HG03060 (cell line): ENCODE measurements around the gene IGFBP5.

ENCODE experiments used
- ATAC-seq: cut with Tn5 transposase; IDR thresholded peaks from one replicate; pipeline ENCODE4 v1.9.1; 2021; ENCODE audit warnings: low read depth, moderate number of reproducible peaks; ENCODE audit not compliant: unreplicated experiment

The IGFBP5 gene

DNA sequence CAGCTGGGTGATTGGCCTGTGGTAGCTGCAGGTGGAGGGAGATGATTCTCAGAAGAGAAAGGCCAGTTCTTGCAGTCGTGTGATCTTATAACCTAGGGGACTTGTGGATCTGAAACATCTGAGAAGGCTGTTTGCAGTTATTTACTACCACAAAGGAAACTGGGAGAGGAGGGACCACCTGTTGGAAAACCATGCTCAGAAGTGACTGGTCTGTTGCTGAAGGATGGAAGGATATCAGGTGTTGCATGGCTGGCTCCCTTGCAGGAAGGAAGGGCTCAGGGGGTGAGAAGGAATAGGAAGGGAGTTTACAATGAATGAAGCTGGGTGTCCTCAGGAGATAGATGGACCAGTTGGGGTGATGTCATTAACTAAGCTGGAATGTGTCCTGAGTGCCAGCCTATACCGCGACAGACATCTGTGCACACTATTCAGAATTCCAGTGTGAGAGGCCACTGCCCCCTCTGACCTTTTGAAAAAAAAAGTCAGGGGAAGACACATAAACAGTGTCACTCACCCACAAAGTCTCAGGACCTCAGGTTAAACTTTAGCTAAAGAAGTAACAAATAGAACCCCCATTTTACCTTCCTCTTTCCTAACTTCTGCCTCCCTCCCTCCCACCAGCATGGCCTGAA, 44.6 kb downstream of the IGFBP5 start:
- no peak for ATAC-seq

DNA sequence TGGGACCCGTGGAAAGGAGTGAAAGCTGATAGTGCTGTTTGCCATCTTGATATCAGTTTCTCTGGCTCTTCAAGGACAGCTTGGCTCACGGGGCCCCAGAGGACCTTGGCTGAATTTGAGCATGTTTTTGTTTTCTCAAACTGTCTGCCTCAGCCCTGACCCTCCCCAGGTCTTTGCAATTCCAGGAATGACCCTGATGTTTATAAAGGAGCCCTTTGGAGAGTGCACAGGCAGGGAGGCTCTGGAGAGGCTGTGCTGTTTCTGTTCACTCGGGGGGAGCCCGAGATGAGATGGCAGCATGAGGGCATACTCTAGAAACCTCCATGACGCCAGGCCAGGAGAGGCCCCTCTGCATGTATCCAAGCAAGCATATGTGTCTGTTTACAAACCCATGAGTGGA, 45.8 kb downstream of the IGFBP5 start:
- ATAC-seq, result no peak

DNA sequence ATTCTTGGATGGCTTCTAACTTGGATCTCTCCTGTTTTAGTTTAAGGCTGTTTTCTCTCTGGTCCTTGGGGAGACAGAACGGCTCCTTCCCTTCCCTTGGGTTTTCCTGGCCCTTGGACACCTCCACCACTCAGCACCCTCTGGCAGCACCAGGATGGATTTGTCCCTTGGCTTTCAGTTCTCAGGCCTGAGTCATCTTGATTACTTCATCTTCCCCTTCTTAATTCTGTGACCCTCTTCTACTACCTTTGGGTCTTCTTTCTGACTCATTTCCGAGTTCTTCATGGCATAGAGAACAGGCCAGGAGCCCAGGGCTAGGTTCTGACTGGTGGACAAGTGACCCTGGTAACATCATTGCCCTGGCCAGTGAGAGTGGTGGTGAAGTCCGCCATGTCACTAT, 47.2 kb downstream of the IGFBP5 start:
- ATAC-seq, result no peak

DNA sequence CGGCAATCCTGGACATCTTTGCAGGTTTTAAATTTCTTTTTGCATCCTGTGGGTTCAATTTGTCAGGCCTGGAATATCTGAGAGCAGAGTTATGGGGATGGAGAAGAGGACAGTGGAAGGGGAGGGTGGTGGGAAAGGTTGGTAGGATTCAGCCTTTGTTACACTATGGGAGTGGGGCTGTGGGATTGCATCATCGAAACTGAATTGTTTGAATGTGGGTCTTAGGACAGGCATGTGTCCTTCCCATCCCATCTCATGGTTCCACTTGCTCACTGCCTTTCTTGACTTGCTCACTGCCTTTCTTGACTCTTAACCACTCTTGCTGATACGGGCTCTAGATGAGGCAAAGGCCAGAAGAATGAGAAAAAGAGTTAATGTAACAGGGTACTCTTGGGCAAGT, 49.2 kb downstream of the IGFBP5 start:
- no peak for ATAC-seq

DNA sequence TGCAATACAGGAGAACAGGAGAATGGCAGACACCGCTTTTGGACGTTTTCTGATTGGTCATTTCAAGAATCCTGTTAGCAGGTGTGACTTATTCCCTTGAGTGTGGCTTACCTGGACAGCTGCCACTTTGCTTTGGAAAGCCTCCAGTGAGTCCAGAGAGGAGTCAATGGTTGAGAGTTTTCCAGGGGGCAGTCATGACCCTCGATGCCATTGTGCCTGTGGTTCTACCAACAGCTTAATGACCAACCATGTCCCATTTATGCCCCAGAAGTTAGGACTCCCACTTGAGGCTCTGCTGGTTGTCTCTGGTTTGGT, 49.8 kb downstream of the IGFBP5 start:
- no peak for ATAC-seq

DNA sequence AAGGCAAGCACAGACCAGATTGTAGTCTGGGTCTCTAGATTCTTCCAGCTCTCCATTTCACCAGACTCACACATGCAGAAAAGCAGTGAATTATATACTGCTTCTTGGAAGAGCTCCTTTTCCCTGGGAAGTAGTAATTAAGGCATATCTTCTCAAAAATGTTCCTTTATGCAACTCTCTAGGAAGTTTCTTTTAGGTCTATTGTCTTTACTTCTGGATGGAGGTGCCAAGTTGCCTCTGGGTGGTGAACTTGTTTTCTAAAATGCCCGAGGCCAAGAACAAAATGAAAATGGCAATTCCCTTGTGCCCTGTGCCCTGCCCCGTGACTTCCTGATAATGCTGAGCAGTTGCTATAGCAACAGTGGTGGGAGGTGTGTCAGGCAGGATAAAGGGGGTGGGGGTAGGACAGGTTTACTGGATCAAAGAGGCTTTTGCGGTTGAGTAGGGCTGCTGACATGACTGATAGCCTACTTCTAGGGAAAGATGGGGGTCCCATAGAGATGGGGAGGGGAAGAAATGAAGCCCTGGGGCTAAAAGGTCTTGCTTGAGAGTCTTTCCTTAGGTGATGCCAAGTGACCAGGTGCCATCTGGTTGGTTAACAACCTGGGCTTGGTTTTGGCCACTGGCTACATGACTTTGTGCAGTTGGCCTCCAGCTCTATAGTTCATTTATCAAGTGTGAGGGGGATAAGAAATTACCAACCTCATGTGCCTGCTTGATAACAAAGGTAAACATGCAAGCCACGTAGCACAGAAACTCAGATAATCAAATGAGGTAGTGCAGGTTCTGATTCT, 50.3 kb downstream of the IGFBP5 start:
- ATAC-seq, result no peak

DNA sequence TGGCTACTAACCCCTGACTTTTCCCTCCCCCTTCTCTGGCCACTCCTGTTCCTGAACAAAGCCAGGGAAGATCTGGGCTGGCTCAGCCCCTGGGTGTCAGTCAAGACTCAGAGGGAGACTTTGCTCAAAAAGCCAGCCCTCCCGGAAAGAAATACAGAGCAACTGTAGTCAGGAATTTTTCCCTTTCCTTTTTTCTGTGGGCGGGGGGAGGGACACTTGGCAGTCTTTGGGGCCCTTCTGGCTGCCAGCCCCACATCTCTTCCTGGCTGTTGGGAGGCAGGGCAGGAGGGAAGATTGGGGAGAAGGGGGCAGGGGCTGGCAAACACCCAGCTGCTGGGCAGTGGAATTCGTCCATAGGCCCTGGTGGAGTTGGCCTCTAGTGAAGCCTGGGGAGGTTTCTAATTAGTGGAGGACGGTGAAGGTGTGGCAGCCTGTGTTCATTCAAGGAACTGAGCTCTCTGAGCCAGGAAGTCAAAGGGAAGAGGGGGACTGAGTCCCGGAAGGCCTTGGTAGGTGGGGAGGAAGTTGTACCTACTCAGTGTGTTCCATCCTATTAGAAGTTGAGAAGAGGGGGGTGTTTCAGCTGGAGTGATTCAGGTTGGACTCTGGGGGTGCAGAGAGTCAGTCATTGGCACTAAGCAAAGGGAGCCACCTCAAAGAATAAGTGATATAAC, 51.2 kb downstream of the IGFBP5 start:
- ATAC-seq, result no peak

DNA sequence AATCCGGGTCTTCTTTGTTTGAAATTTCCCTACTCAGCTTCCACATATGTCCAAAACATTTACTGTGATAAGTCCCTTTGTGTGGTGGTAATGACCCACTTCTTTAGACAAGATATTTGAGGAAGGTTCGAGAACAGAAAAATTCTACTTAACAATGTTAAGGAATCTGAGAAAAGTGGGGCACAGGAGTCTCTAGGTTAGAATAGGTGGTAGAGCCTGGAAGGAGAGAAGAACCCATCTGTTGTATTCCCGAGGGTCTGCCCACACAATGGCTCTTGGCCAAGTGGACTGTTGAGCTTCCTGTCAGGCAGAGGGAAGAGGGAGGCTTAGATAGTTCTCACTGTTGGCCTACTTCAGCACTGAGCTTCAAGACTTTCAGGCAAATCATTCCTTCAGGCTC, 57.9 kb downstream of the IGFBP5 start:
- ATAC-seq, result no peak

DNA sequence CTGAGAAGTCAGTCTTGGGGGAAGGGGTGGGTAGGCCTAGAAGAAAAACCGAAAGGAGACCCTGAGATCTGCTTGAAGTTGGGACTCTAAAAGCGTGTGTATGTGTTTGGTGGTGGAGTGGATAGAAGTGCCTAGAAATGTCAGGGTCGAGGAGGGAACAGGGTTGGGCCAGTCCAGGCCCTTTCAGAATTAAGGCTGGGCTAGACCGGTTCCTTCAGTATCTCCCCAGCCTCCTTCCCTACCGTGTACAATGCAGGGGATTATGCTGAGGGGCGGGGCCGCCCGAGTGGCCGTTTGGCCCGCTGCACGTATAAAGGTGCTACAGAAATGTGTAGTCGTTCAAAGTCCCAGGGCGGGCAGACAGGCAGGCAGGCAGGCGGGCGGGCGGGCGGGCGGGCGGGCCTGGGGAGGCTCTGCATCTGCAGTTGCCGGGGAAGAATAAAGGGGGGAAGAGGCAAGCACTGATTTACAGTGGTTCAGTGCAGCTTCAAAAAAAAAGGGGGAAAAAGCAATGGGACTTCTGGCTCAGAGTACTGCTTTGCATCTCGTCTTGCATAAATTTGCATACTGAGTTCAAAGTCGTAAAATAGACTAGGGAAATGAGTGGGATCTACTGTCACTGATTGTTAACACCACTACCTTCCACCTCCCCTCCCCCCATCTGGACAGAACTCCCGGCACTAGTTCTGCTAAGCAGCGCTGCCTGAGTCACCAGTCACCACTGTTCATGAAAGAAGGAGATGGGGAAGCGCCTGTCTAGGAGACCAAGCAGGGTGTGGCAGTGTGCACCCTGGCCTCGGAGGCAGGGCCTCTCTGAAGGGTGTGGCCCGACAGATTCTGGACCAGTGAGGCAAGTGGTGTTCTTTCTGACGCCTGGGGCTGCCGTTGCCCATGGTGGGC, 58.5 kb downstream of the IGFBP5 start:
- ATAC-seq, result no peak

DNA sequence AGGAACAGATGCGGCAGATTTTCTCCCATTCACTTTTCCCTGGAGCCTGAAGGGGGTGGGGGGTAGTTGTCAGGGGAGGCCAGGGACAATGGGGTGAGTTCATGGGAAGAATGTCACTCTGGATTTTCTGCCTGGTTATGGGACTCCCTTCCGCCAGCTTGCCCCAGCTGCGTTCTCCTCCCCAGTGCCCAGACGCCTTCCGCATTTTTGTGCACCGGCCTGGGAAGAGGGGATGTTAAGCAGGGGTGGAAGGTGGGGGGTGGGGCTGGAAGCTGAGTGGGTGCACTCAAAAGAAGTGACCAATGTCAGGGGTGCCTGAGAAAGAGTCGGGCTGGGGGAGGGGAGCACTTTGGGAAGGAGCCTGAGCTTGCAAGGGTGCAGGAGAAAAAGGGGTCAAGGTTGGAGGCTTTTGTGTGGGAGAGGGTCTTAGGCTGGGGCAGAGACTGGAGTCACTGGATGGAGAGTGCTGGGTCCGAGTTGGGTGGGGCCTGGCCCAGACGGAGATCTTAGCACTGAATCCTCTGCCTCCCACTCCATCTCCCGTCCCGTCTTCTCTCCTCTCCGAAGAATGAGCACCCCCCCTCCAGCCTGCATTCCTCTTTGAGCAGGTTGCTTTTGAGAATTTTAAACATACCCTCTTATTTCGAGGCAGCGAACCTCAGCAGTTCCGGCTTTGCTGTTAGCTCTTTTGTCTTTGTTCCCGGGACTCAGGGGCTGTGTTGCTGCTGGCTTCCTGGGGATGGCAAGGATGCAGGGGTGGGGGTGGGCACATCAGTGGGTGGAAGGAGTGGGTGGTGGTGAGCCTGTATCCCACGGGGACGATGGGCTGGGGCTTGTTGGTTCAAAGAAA, 59.4 kb downstream of the IGFBP5 start:
- ATAC-seq, result no peak

DNA sequence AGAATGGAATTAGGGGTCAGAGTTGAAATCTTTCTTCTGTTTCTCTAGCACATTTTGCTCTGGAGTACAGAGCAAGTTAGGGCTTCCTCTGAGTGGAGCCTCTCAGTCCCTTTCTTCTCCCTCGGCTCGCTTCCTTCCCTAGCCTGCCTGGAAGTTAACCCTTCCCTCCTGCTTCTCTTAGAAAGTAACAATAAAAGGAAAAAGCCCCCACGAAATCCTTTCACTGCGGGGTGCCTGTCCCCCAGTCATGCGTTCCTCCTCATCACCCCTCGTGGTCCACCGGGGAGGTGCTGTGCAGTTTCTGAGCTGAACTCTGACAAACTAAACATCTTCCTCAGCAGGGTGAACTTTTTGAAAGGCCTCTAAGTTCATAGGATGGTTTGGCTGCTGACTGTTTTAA, 60.2 kb downstream of the IGFBP5 start:
- ATAC-seq, result no peak

DNA sequence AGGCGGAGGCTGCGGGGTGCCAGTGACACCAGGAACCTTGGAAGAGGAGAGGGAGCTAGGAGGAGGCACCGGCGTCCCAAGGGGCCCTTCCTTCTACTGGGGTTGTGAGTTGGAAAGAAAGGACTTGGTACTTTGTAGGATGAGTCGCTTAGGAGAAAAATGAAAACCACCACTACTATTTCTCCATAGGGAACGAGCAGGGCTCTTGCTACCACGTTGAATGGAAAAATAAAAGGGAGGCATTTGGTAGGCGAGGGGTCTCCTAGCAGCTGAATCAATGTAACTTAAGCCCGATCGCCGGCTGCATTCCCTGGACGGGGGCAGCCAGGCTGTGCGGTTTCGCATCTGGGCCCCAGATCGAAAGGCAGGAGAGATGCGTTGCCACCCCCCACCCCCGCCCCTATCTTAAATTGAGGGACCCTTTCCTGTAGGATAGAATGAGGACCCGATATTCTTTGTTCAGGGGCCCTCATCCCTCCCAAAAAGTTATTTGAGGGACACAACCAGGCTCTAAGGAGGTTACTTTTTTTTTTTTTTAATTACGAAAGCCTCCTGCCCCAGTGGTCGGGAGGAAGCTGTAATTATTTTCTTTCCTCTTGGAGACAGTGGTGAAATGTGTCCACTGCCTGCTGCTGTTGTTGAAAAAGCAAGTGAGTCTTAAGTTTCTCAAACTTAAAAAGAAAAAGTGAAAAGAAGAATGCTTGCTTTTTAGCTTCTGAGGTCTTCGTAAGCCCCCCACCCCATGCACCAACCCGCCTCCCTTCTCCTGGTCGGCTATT, 60.8 kb downstream of the IGFBP5 start:
- no peak for ATAC-seq

DNA sequence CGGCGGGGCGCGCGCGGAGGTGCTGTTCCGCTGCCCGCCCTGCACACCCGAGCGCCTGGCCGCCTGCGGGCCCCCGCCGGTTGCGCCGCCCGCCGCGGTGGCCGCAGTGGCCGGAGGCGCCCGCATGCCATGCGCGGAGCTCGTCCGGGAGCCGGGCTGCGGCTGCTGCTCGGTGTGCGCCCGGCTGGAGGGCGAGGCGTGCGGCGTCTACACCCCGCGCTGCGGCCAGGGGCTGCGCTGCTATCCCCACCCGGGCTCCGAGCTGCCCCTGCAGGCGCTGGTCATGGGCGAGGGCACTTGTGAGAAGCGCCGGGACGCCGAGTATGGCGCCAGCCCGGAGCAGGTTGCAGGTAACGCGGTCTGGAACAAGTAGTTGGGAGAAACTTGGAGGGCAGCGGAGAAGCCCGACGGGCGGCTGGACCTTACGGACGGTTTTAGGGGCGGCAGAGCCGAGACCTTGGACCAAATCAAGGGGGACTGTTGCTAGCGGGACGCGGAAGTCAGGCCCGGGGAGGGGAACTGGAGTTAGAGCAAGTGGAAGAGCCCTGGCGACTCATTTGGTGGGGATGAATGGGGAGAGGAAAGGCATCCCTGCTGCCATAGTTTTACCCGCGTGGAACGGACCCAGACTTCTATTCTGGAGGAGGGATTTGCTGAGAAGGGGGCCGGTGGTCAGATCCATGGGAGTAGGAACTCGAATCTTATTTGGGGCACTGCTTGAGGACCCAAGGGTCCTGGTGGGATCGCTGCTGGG, 61.6 kb downstream of the IGFBP5 start:
- no peak for ATAC-seq

DNA sequence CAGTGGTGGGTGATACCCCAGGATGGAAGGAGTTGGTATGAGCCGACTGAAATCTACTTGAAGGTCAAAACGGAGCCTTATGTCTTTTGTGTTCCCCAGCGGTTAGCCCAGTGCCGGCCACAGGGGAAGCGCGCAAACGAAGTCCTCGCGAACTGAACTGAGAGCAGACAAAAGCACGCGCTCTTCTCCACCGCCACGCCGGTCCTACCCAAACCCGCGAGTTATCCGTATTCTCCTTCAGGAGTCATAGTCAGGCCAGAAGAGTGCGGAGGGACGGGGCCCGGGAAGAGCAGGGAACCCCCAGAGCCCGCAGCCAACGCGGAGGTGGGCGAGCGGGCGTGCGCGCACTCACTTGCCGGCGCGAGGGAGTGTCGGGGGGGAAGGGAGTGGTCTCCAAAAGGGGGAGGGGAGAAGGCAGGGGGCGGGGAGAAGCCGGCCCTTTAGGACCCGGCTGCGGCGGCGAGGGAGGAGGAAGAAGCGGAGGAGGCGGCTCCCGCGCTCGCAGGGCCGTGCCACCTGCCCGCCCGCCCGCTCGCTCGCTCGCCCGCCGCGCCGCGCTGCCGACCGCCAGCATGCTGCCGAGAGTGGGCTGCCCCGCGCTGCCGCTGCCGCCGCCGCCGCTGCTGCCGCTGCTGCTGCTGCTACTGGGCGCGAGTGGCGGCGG, 62.3 kb downstream of the IGFBP5 start, which contains the start of gene IGFBP2:
IGFBP2 (plus strand) TSS at position 469 of the 664 bp plus-strand sequence; CDS start at position 573, 104 bp downstream.
- ATAC-seq, result no peak

DNA sequence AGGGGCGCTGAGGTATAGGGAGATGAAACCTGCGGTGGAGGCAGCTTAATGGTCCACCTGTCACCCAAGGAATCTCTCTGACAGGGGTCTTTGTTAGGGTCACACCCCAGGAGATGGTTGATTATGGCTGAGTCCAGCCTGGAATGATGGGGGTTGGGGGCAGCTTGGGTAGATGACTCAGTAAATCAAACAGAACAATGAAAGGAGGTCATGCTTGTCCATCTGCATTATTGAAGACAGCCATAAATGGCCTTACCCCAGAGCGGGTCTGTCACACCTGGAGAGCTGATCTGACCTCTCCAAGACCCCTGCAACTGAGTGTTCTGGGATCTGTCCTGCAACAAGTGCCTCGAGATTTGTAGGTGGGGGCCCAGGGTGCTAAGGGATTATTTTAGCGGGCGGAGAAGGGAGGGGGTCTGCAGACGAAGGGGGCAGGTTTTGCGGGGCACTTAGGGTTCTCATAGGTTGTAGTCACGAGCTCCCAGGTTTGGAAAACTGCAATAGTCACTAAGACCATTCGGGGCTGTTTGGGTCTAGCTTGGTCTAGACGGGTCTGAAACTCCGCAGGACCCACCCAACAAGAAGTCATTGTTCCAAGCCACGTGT, 62.9 kb downstream of the IGFBP5 start:
- ATAC-seq, result no peak

DNA sequence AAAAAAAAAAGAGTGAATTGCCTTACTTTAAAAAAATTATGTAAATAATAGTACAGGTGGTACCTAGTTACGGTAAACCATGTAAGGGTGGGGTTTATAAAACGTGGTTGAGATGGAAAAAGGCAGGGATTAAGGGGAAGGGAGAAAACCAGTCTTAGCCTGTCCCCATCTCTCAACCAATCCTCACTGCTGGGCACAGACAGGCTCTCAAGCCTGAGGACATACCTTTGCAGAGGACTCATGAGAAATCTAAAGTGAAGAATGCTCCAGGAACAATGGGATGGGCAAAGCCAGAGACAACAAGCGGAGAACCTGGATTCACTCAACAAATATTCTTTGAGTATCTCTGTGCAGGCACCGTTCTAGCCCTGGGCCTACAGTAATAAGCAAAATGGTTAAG, 65.6 kb downstream of the IGFBP5 start:
- ATAC-seq, result no peak

DNA sequence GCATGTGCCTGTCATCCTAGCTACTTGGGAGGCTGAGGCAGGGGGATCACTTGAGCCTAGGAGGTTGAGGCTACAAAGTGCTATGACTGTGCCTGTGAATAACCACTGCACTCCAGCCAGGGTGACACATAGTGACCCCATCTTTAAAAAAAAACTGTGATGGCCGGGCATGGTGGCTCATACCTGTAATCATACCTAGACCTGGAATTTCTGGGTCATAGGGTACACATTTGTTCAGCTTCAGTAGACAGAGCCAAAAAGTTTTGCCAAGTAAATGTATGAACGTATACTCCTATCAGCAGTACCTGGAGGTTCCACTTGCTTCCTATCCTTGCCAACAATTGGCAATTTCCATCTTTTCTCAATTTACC, 68.5 kb downstream of the IGFBP5 start:
- ATAC-seq, result no peak
